HepG2 (cell line): ENCODE results near the gene LRRC4C. TPM values are rescaled to one million over a fixed set of nuclear protein-coding genes. Genes with fewer than 3 reads are reported as not detected.

Experiments used
- ATAC-seq: fragments of 200-7000 bp; cut with Tn5 transposase; 3 replicates; pipeline ENCODE4 v1.9.1; 2020; ENCODE audit warnings: mild to moderate bottlenecking, moderate library complexity
- BruUV-seq: library from RNA; stranded (reverse); fragments of 400-500 nt; replicated peaks from 2 replicates; lab custom pipeline; 2021; lab: Mats Ljungman, UMichigan
- CTCF ChIA-PET: fragments of 300-600 bp; formaldehyde crosslinking; extraction: SDS; loops from one replicate; lab custom pipeline; 2021; ENCODE audit warnings: low total read pairs, inconsistent platforms, low intra/inter-chr PET ratio; lab: Yijun Ruan, JAX
- POLR2A ChIA-PET: fragments of 350-600 bp; sonication (Branson Sonifier 250); formaldehyde crosslinking; loops from one replicate; lab custom pipeline; 2020; ENCODE audit warnings: antibody characterized with exemption, inconsistent platforms; lab: Yijun Ruan, JAX
- DNase-seq: peaks from one replicate; pipeline ENCODE4 v3.0.0-alpha.2; 2015; ENCODE audit warnings: low spot score
- FAIRE-seq: peaks from 3 replicates; lab custom pipeline; 2011; peaks lifted over from hg19 to GRCh38; lab: Jason Lieb, UNC
- H2AFZ ChIP-seq: one replicate; pipeline ENCODE4 v1.6.1; 2011; ENCODE audit warnings: low read length, inconsistent platforms
- H3K27ac ChIP-seq: fragments of 300-600 bp; 3 replicates; pipeline ENCODE4 v1.8.0; 2011; ENCODE audit warnings: mixed run types, mild to moderate bottlenecking, mixed read lengths, low read length, inconsistent platforms; ENCODE audit not compliant: insufficient read depth; ENCODE audit errors: extremely low read length
- H3K27me3 ChIP-seq, 2 experiments: fragments of 200-600 bp in 1 of 2; 2 replicates in 1 of 2; 3 replicates in 1 of 2; pipeline versions ENCODE4 v1.6.0 to v1.8.0; 2011; ENCODE audit warnings: low read length in 2 of 2, mild to moderate bottlenecking in 2 of 2, moderate library complexity in 2 of 2, inconsistent platforms in 1 of 2; ENCODE audit not compliant: insufficient read depth in 2 of 2, control insufficient read depth in 1 of 2
- H3K36me3 ChIP-seq, 2 experiments: fragments of 200-600 bp in 1 of 2; replicated peaks in 1 of 2; 2 replicates in 1 of 2; 3 replicates in 1 of 2; pipeline versions ENCODE4 v1.5.1 to v1.8.0; 2011; ENCODE audit warnings: low read length in 2 of 2, inconsistent platforms in 1 of 2; ENCODE audit not compliant: insufficient read depth in 2 of 2, control insufficient read depth in 1 of 2
- H3K4me1 ChIP-seq: 2 replicates; pipeline ENCODE4 v1.5.1; 2012; ENCODE audit warnings: low read length, inconsistent platforms; ENCODE audit not compliant: insufficient read depth
- H3K4me2 ChIP-seq: 2 replicates; pipeline ENCODE4 v1.6.0; 2011; ENCODE audit warnings: low read depth, low read length, inconsistent platforms
- H3K4me3 ChIP-seq, 3 experiments: fragments of 200-600 bp in 1 of 3; sonication (generic), shearing (Covaris generic) in 1 of 3; replicated peaks in 1 of 3; 2 replicates each; pipeline ENCODE4 v1.5.1; 2011 to 2016; ENCODE audit warnings: low read length in 3 of 3, inconsistent platforms in 2 of 3, low read depth in 2 of 3, mild to moderate bottlenecking in 2 of 3, control low read depth in 1 of 3, mixed read lengths in 1 of 3; ENCODE audit not compliant: insufficient read depth in 1 of 3
- H3K79me2 ChIP-seq: one replicate; pipeline ENCODE4 v1.6.1; 2011; ENCODE audit warnings: low read length, inconsistent platforms; ENCODE audit not compliant: insufficient read depth
- H3K9ac ChIP-seq: 2 replicates; pipeline ENCODE4 v1.6.0; 2011; ENCODE audit warnings: mild to moderate bottlenecking, low read depth, low read length, inconsistent platforms; ENCODE audit not compliant: insufficient read depth
- H3K9me3 ChIP-seq: 2 replicates; pipeline ENCODE4 v1.5.1; 2012; ENCODE audit warnings: mild to moderate bottlenecking, low read length
- H4K20me1 ChIP-seq: 2 replicates; pipeline ENCODE4 v1.6.0; 2011; ENCODE audit warnings: inconsistent platforms, mild to moderate bottlenecking, low read length, moderate library complexity; ENCODE audit not compliant: insufficient read depth
- ADNP ChIP-seq: sonication (generic); formaldehyde crosslinking; IDR thresholded peaks from 2 replicates; pipeline ENCODE4 v1.4.0; 2020; ENCODE audit warnings: missing genetic modification reagents
- NFE2L1 ChIP-seq: sonication (generic); formaldehyde crosslinking; IDR thresholded peaks from 2 replicates; pipeline ENCODE4 v1.4.0; 2020; ENCODE audit warnings: missing genetic modification reagents, mild to moderate bottlenecking, borderline replicate concordance
- NFIC ChIP-seq: IDR thresholded peaks from 2 replicates; pipeline ENCODE4 v1.6.1; 2012; ENCODE audit warnings: mild to moderate bottlenecking, low read length, inconsistent platforms
- ZNF543 ChIP-seq: sonication (generic); formaldehyde crosslinking; IDR thresholded peaks from 2 replicates; pipeline ENCODE4 v1.4.0; 2020; ENCODE audit warnings: mild to moderate bottlenecking, missing genetic modification reagents
- WGBS: methylation state at CpG from one replicate; pipeline ENCODE4 v1.1.6; 2017; ENCODE audit warnings: low lambda C conversion rate; 5-methylcytosine and 5-hydroxymethylcytosine counted together
- in situ Hi-C: cut with HindIII; loops from 2 replicates; pipeline ENCODE4 v1.10.0; 2017; ENCODE audit warnings: low pct_unique_long_range_greater_than_20kb; ENCODE audit not compliant: extremely low pct_ligation_motif_present
- intact Hi-C: fragments of 100-400 bp; cut with micrococcal nuclease; formaldehyde crosslinking; loops from one replicate; pipeline ENCODE4 v1.10.0; 2022; ENCODE audit not compliant: unreplicated experiment
- polyA plus RNA-seq, 8 experiments: library from polyadenylated mRNA; depleted of rRNA in 3 of 8; stranded (reverse) in 7 of 8; unstranded in 1 of 8; fragments of >200 nt; fragmentation: Illumina TruSeq in 4 of 8; extraction: Trizol in 4 of 8; gene quantifications; 2 replicates each; pipeline versions ENCODE4 v1.2.1 to v1.2.3, GENCODE V29; 2011 to 2016; ENCODE audit warnings: low read depth in 4 of 8, missing spikeins in 1 of 8, mixed read lengths in 1 of 8; ENCODE audit not compliant: insufficient read depth in 1 of 8
- total RNA-seq, 5 experiments: library from RNA; depleted of rRNA; stranded (reverse); fragments of >200 nt; fragmentation: Illumina TruSeq; extraction: Trizol; gene quantifications; 2 replicates each; pipeline ENCODE4 v1.2.3, GENCODE V29; 2016; ENCODE audit warnings: low read depth in 1 of 5
- TF ChIP-seq, protein P1 (sequence below): sonication (generic); formaldehyde crosslinking; IDR thresholded peaks from 2 replicates; pipeline ENCODE4; 2020; ENCODE audit warnings: missing genetic modification reagents, mild to moderate bottlenecking, borderline replicate concordance
- TF ChIP-seq, protein P2 (sequence below): IDR thresholded peaks from 2 replicates; pipeline ENCODE4 v1.6.1; 2016; ENCODE audit warnings: mild to moderate bottlenecking
- TF ChIP-seq, protein P3 (sequence below): sonication (generic); formaldehyde crosslinking; IDR thresholded peaks from 2 replicates; pipeline ENCODE4 v1.4.0; 2020; ENCODE audit warnings: missing genetic modification reagents; ENCODE audit errors: not compliant biosample characterization

The LRRC4C gene
- total and polyA plus RNA-seq, 2 of the 13 experiments (the other 11 are each of a cell fraction or from before 2014, with no cell fraction given), result not detected

DNA sequence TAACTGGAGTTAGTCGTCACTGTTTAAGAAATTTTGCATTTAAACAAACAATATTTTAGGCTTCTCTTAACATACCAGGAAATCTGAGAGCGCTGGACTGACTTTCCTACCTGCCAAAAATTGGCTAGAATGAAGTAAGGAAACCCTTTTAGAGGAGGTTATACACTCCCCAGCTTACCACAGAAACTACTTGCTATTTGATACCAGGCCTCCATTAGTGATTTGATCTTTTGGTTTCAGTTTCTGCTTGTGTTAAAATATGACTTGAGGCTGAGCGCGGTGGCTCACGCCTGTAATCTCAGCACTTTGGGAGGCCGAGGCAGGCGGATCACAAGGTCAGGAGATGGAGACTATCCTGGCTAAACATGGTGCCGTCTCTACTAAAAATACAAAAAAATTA is 419.9 kb downstream of the LRRC4C start:
- DNase-seq (no peak), FAIRE-seq (no peak), ATAC-seq (no peak)
- H3K9ac ChIP-seq, result no peak overlapping the region
- no peaks in the 10 kb centered on the region for H3K36me3 ChIP-seq
- ChIA-PET POLR2A (no interaction called here), CTCF (no interaction called here)
- no peaks in the 10 kb centered on the region for H3K79me2 ChIP-seq
- no peaks in the 10 kb centered on the region for H3K4me1 ChIP-seq
- H4K20me1 ChIP-seq, result no peaks in the 10 kb centered on the region
- intact Hi-C loops, result no loop called here
- H3K4me3 ChIP-seq, result no peak overlapping the region
- TF ChIP-seq ADNP (CRISPR knock-in tag) (no peak), ZNF543 (no peak), NFIC (no peak), NFE2L1 (CRISPR knock-in tag) (no peak)
- TF ChIP-seq, protein P1, sequence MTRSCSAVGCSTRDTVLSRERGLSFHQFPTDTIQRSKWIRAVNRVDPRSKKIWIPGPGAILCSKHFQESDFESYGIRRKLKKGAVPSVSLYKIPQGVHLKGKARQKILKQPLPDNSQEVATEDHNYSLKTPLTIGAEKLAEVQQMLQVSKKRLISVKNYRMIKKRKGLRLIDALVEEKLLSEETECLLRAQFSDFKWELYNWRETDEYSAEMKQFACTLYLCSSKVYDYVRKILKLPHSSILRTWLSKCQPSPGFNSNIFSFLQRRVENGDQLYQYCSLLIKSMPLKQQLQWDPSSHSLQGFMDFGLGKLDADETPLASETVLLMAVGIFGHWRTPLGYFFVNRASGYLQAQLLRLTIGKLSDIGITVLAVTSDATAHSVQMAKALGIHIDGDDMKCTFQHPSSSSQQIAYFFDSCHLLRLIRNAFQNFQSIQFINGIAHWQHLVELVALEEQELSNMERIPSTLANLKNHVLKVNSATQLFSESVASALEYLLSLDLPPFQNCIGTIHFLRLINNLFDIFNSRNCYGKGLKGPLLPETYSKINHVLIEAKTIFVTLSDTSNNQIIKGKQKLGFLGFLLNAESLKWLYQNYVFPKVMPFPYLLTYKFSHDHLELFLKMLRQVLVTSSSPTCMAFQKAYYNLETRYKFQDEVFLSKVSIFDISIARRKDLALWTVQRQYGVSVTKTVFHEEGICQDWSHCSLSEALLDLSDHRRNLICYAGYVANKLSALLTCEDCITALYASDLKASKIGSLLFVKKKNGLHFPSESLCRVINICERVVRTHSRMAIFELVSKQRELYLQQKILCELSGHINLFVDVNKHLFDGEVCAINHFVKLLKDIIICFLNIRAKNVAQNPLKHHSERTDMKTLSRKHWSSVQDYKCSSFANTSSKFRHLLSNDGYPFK (CRISPR knock-in tag), result no peak
- TF ChIP-seq, protein P2, sequence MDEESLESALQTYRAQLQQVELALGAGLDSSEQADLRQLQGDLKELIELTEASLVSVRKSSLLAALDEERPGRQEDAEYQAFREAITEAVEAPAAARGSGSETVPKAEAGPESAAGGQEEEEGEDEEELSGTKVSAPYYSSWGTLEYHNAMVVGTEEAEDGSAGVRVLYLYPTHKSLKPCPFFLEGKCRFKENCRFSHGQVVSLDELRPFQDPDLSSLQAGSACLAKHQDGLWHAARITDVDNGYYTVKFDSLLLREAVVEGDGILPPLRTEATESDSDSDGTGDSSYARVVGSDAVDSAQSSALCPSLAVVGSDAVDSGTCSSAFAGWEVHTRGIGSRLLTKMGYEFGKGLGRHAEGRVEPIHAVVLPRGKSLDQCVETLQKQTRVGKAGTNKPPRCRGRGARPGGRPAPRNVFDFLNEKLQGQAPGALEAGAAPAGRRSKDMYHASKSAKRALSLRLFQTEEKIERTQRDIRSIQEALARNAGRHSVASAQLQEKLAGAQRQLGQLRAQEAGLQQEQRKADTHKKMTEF (CRISPR knock-in tag), result no peak
- TF ChIP-seq, protein P3, sequence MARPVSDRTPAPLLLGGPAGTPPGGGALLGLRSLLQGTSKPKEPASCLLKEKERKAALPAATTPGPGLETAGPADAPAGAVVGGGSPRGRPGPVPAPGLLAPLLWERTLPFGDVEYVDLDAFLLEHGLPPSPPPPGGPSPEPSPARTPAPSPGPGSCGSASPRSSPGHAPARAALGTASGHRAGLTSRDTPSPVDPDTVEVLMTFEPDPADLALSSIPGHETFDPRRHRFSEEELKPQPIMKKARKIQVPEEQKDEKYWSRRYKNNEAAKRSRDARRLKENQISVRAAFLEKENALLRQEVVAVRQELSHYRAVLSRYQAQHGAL, result no peak
- H3K27me3 ChIP-seq, result no peaks in the 10 kb centered on the region
- no peak overlapping the region for H2AFZ ChIP-seq
- in situ Hi-C loops, result no loop called here
- no TSS peak for BruUV-seq
- no peak overlapping the region for H3K27ac ChIP-seq
- H3K9me3 ChIP-seq, result peaks cover 51% of the 10 kb centered on the region; the same call in 1 of the 2 replicates
- H3K4me2 ChIP-seq, result no peak overlapping the region
- 38% methylated on average over 8 of the region's 8 CpGs for WGBS
